Vagina (tissue), 2 donors: ENCODE data around the gene ATP8A1.

Source experiments
- CTCF ChIP-seq, 3 experiments: fragments of 450-650 bp in 2 of 3; fragments of 200-600 bp in 1 of 3; sonication (generic) in 1 of 3; IDR thresholded peaks; one replicate each; pipeline ENCODE4 v1.5.1; 2017 to 2019; ENCODE audit warnings: antibody characterized with exemption in 3 of 3, mild to moderate bottlenecking in 2 of 3, moderate library complexity in 2 of 3
- POLR2AphosphoS5 ChIP-seq, 2 donors: sonication (generic); formaldehyde crosslinking; IDR thresholded peaks; one replicate each; pipeline ENCODE4 v1.9.0; 2017; ENCODE audit warnings: antibody characterized with exemption in 2 of 2, mild to moderate bottlenecking in 2 of 2, low read depth in 1 of 2; ENCODE audit not compliant: insufficient read depth in 1 of 2

DNA sequence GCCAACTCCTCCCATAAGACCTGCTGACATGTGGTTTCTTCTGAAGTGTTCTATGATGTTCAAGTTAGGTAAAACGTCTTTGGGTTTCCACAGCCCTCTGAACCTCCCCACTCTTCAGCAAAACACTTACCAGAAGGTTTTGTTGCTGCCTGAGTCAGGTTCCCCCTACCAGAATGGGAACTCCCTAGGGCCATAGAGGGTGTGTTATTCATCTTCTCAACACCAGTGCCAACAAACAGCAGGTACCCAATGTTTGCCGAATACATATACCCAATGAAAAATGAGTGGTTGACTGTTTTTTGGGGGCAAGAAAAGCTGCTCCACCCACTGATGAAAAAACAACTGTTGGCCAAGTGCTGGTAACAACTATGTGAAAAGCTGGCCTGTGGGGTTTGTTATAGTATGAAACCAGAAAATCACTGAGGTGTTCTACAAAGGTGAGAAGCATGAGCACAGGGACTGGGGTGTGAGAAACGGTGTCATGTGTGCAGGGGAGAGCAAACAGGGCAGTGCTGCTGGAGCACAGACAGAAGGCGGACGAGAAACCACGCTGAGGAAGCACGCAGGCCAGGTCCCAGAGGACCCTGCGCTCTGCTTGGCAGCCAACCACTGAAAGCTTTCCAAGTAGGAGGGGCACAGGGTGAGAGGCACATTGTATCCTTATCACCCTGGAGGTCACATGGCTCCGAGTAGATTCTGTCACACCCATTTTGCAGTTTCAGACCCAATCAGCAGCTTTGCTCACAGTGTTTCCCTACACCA lies 28.8 kb downstream of the ATP8A1 start:
- TF ChIP-seq CTCF (IDR thresholded peaks at IDR 0.05) = no peak
- no peak for TF ChIP-seq POLR2AphosphoS5 (IDR thresholded peaks at IDR 0.05; ENCODE audit: insufficient read depth in 1 of 2, low read depth in 1 of 2)
